ENCODE data around the gene PPIH. TPM values are rescaled to one million over a fixed set of nuclear protein-coding genes. Genes with fewer than 3 reads are reported as not detected.
"Not testable (repeated sequence)": the region's sequence is repeated elsewhere in the genome, so short reads cannot be mapped to it uniquely, and the experiment has no call there.

The PPIH gene
- total RNA-seq, 2 experiments from 2014 or later: 109 to 120 TPM

- CTCF ChIA-PET: no interaction called here
- POLR2A ChIA-PET: no interaction called here
Measured at GRCh38 chr1:42720868-42721267, 62.6 kb downstream of the PPIH start.

GRCh38 chr1:42721926-42722325, 63.7 kb downstream of the PPIH start:
- CTCF ChIA-PET: interaction anchor here (0.7 kb wide), 1 partner anchor 12 kb away, joined by 3 read pairs; no protein-coding TSS in a partner anchor

DNA sequence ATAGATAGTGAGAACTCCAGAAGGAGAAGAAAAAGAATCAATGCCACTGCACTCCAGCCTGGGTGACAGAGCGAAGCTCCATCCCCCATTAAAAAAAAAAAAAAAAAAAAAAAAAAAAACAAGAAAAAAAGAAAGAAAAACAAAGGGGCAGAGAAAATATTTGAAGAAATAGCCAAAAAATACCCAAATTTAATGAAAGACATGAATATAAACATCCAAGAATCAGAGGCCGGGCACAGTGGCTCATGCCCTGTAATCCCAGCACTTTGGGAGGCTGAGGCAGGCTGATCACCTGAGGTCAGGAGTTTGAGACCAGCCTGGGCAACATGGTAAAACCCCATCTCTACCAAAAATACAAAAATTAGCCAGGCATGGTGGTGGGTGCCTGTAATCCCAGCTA, 64.2 kb downstream of the PPIH start:
- POLR2A ChIA-PET: interaction anchor here (0.7 kb wide), 1 partner anchor 152 kb away, joined by 13 read pairs; no protein-coding TSS in a partner anchor
- CTCF ChIA-PET: not testable (repeated sequence)

More at GRCh38 chr1:42721926-42722325, 63.7 kb downstream of the PPIH start:
- POLR2A ChIA-PET: no interaction called here

DNA sequence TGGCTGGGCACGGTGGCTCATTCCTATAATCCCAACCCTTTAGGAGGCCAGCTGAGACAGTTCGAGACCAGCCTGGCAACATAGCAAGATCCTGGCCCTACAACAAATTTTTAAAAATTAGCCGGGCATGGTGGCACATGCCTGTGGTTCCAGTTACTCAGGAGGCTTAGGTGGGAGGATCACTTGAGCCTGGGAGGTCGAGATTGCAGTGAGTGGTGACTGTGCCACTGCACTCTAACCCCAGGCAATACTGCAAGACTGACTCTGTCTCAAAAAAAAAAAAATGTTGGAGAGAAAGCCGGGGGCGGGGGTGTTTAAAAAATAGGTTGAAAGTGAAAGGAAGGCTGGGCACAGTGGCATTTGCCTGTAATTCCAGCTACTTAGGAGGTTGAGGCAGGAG, 65.3 kb downstream of the PPIH start:
- ChIA-PET POLR2A (no interaction called here), CTCF (no interaction called here)

- POLR2A ChIA-PET: not testable (repeated sequence)
- CTCF ChIA-PET: interaction anchor here (0.7 kb wide), 1 partner anchor 1093 kb away, joined by 3 read pairs; no protein-coding TSS in a partner anchor
Measured at GRCh38 chr1:42725820-42726219, 67.6 kb downstream of the PPIH start.

Other genes starting within 250 kb of the PPIH start
- gene ZMYND12, start 202.4 kb upstream of the PPIH start, total RNA-seq: under 1 TPM; 0.34 to 0.84 TPM
- gene PPCS, start 201.9 kb upstream of the PPIH start, total RNA-seq: 10 to 100 TPM; 43.0 to 49.5 TPM
- gene CCDC30, start 195.1 kb upstream of the PPIH start, total RNA-seq: 1 to 10 TPM; 1.8 to 1.9 TPM
- gene YBX1, start 24.0 kb downstream of the PPIH start, total RNA-seq: 1,000 to 10,000 TPM; 1,420 to 1,437 TPM
- gene CLDN19, start 81.8 kb downstream of the PPIH start, total RNA-seq: not detected
- 10 to 100 TPM; 31.5 to 35.5 TPM for gene P3H1, start 108.6 kb downstream of the PPIH start, total RNA-seq
- 1 to 10 TPM; 5.9 to 6.9 TPM for gene C1orf50, start 108.8 kb downstream of the PPIH start, total RNA-seq
- gene TMEM269, start 126.6 kb downstream of the PPIH start, total RNA-seq: under 1 TPM in 1 of 2 experiments, not detected in 1; 0.13 TPM
- gene ERMAP, start 158.7 kb downstream of the PPIH start, total RNA-seq: 1 to 10 TPM; 2.5 to 3.0 TPM
- 10 to 100 TPM; 11.8 to 11.9 TPM for gene SVBP, start 159.0 kb downstream of the PPIH start, total RNA-seq
- gene ZNF691, start 188.2 kb downstream of the PPIH start, total RNA-seq: 10 to 100 TPM; 12.0 to 12.2 TPM

Data from activated CD8-positive, alpha-beta memory T cell treated with anti-CD3 and anti-CD28 coated beads for 36 hours (primary cell).